ENCODE data around the gene TPP1. TPM values are rescaled to one million over a fixed set of nuclear protein-coding genes. Genes with fewer than 3 reads are reported as not detected.

TPP1 gene
- total RNA-seq, 1 experiment from 2014 or later: 21.6 TPM

GRCh38 chr11:6652182-6652581 lies 33.0 kb upstream of the TPP1 start:
- Histone ChIP-seq H3K27me3 (ENCODE audit: low read length) (peaks cover 62% of the 10 kb centered on the region), H3K4me1 (ENCODE audit: insufficient read depth, low read length) (no peaks in the 10 kb centered on the region; the same call in 1 of the 2 replicates), H3K36me3 (ENCODE audit: low read depth, low read length) (no peaks in the 10 kb centered on the region), H3K4me2 (ENCODE audit: low read length) (no peak overlapping the region), H3K79me2 (ENCODE audit: low read length) (no peaks in the 10 kb centered on the region), H3K4me3 (ENCODE audit: low read length) (no peak overlapping the region), H3K9me2 (replicated peaks; ENCODE audit: low read length) (no peaks in the 10 kb centered on the region), H3K9me3 (ENCODE audit: low read length) (no peaks in the 10 kb centered on the region), H2AFZ (ENCODE audit: low read length) (no peak overlapping the region), H3F3A (ENCODE audit: low read length, unreplicated experiment) (no peaks in the 10 kb centered on the region), H3K27ac (ENCODE audit: low read length) (no peak overlapping the region), H4K20me1 (ENCODE audit: low read length) (no peaks in the 10 kb centered on the region), H3K9ac (ENCODE audit: low read length) (no peak overlapping the region)
- ChIA-PET CTCF (no interaction called here), POLR2A (ENCODE audit: unreplicated experiment) (no interaction called here)
- DNase-seq (no peak), ATAC-seq (no peak)
- intact Hi-C loops (cut with micrococcal nuclease): no loop called here
- no peak for TF ChIP-seq EZH2 (IDR thresholded peaks at IDR 0.05; ENCODE audit: low read length, unreplicated experiment)
- no peak for TF ChIP-seq EZH2phosphoT487 (IDR thresholded peaks at IDR 0.05; ENCODE audit: borderline replicate concordance, low read length)
- TF ChIP-seq, protein P1, sequence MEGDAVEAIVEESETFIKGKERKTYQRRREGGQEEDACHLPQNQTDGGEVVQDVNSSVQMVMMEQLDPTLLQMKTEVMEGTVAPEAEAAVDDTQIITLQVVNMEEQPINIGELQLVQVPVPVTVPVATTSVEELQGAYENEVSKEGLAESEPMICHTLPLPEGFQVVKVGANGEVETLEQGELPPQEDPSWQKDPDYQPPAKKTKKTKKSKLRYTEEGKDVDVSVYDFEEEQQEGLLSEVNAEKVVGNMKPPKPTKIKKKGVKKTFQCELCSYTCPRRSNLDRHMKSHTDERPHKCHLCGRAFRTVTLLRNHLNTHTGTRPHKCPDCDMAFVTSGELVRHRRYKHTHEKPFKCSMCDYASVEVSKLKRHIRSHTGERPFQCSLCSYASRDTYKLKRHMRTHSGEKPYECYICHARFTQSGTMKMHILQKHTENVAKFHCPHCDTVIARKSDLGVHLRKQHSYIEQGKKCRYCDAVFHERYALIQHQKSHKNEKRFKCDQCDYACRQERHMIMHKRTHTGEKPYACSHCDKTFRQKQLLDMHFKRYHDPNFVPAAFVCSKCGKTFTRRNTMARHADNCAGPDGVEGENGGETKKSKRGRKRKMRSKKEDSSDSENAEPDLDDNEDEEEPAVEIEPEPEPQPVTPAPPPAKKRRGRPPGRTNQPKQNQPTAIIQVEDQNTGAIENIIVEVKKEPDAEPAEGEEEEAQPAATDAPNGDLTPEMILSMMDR (conservative IDR thresholded peaks at IDR 0.05; ENCODE audit: low read depth, low read length): no peak
- no TSS peak for BruUV-seq (replicated peaks)

DNA sequence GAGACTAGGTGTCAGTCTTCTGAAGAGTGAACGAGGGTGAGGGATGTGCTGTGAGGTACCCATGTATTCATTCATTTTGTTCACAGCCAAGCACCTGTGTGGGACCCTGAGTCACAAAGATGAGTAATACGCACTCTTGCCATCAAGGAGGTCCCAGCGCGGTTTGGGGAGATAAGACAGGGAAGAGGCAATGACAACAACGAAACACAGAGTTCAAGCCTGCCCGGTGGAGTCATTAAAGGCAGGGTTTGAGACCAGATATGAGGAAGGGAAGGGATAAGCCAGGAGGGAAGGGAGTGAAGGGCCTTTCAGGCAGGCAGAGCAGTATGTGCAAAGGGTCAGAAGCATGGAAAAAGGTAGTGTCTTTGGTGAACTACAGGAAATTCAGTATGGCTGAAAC lies 31.8 kb upstream of the TPP1 start:
- ChIA-PET CTCF (no interaction called here), POLR2A (ENCODE audit: unreplicated experiment) (no interaction called here)
- Histone ChIP-seq H3K9ac (ENCODE audit: low read length) (no peak overlapping the region), H3K27ac (ENCODE audit: low read length) (no peak overlapping the region), H3K9me3 (ENCODE audit: low read length) (no peaks in the 10 kb centered on the region), H3K36me3 (ENCODE audit: low read depth, low read length) (no peaks in the 10 kb centered on the region), H3K9me2 (replicated peaks; ENCODE audit: low read length) (no peaks in the 10 kb centered on the region), H3K4me1 (ENCODE audit: insufficient read depth, low read length) (no peaks in the 10 kb centered on the region; the same call in 1 of the 2 replicates), H4K20me1 (ENCODE audit: low read length) (no peaks in the 10 kb centered on the region), H3K4me2 (ENCODE audit: low read length) (0 out of 2 replicates have a peak overlapping the region, but pooled peaks have one; percentile 16), H3F3A (ENCODE audit: low read length, unreplicated experiment) (no peaks in the 10 kb centered on the region), H3K27me3 (ENCODE audit: low read length) (peaks cover 50% of the 10 kb centered on the region), H3K79me2 (ENCODE audit: low read length) (no peaks in the 10 kb centered on the region), H2AFZ (ENCODE audit: low read length) (no peak overlapping the region), H3K4me3 (ENCODE audit: low read length) (no peak overlapping the region)
- BruUV-seq (replicated peaks): no TSS peak
- DNase-seq: peak; percentile 58
- peak; percentile 37; the same call in 1 of the 2 replicates for ATAC-seq
- intact Hi-C loops (cut with micrococcal nuclease): no loop called here
- TF ChIP-seq, protein P1 (conservative IDR thresholded peaks at IDR 0.05; ENCODE audit: low read depth, low read length): no peak
- TF ChIP-seq EZH2 (IDR thresholded peaks at IDR 0.05; ENCODE audit: low read length, unreplicated experiment): no peak
- no peak for TF ChIP-seq EZH2phosphoT487 (IDR thresholded peaks at IDR 0.05; ENCODE audit: borderline replicate concordance, low read length)

DNA sequence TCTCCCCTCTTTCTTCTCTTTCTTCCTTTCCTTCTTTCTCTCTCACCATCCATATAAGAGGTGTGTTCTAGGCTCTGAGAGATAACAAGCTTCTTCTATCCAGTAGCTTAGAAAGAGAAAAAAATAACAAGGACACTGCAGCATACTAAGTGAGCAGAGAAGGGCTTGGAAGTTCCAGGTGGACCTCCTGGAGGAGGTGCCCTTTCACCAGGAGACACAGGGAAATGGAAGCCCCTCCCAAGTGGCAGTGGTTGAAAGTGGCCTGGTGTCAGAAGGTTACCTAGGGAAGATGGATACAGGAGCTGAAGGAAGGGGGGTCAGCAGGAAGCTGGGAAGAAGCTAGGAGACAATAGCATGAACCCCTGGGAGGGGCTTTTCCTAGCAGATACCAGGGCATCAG lies 30.9 kb upstream of the TPP1 start:
- peaks cover 50% of the 10 kb centered on the region for H3K27me3 ChIP-seq (ENCODE audit: low read length)
- H3K9me3 ChIP-seq (ENCODE audit: low read length): no peaks in the 10 kb centered on the region
- H3K4me1 ChIP-seq (ENCODE audit: insufficient read depth, low read length): no peaks in the 10 kb centered on the region; the same call in 1 of the 2 replicates
- intact Hi-C loops (cut with micrococcal nuclease): no loop called here
- H3K27ac ChIP-seq (ENCODE audit: low read length): no peak overlapping the region
- TF ChIP-seq EZH2 (IDR thresholded peaks at IDR 0.05; ENCODE audit: low read length, unreplicated experiment) (no peak), EZH2phosphoT487 (IDR thresholded peaks at IDR 0.05; ENCODE audit: borderline replicate concordance, low read length) (no peak)
- TF ChIP-seq, protein P1 (conservative IDR thresholded peaks at IDR 0.05; ENCODE audit: low read depth, low read length): no peak
- H3K9me2 ChIP-seq (replicated peaks; ENCODE audit: low read length): no peaks in the 10 kb centered on the region
- no peaks in the 10 kb centered on the region for H3F3A ChIP-seq (ENCODE audit: low read length, unreplicated experiment)
- POLR2A ChIA-PET (ENCODE audit: unreplicated experiment): no interaction called here
- no peaks in the 10 kb centered on the region for H3K79me2 ChIP-seq (ENCODE audit: low read length)
- CTCF ChIA-PET: interaction anchor here (1.0 kb wide), 1 partner anchor 56 kb away, joined by 3 read pairs; no protein-coding TSS in a partner anchor
- no TSS peak for BruUV-seq (replicated peaks)
- DNase-seq (no peak), ATAC-seq (no peak)
- no peaks in the 10 kb centered on the region for H3K36me3 ChIP-seq (ENCODE audit: low read depth, low read length)
- H3K9ac ChIP-seq (ENCODE audit: low read length): no peak overlapping the region
- H3K4me3 ChIP-seq (ENCODE audit: low read length): no peak overlapping the region
- H3K4me2 ChIP-seq (ENCODE audit: low read length): no peak overlapping the region
- no peak overlapping the region for H2AFZ ChIP-seq (ENCODE audit: low read length)
- no peaks in the 10 kb centered on the region for H4K20me1 ChIP-seq (ENCODE audit: low read length)

Measured in PC-3 (cell line).